Neural cell (in vitro differentiated cells): ENCODE measurements around the gene HPGD.

ENCODE experiments used
- CTCF ChIP-seq: fragments of 450-650 bp; IDR thresholded peaks from 2 replicates; pipeline ENCODE4 v1.5.1; 2014; ENCODE audit warnings: antibody characterized with exemption, mild to moderate bottlenecking, moderate library complexity; ENCODE audit not compliant: poor library complexity, severe bottlenecking
- EP300 ChIP-seq: fragments of 450-650 bp; conservative IDR thresholded peaks from 2 replicates; pipeline ENCODE4 v1.6.1; 2014; ENCODE audit warnings: antibody characterized with exemption, mild to moderate bottlenecking, moderate library complexity; ENCODE audit not compliant: poor library complexity, severe bottlenecking
- EZH2 ChIP-seq: fragments of 200-600, 300-800 bp; shearing (Covaris generic), sonication (generic); IDR thresholded peaks from 2 replicates; pipeline ENCODE4 v1.6.1; 2014; ENCODE audit warnings: antibody characterized with exemption, low read length, borderline replicate concordance, mild to moderate bottlenecking; ENCODE audit not compliant: insufficient read depth, poor library complexity, severe bottlenecking
- MXI1 ChIP-seq: fragments of 450-650 bp; conservative IDR thresholded peaks from 2 replicates; pipeline ENCODE4 v1.6.1; 2014; ENCODE audit warnings: antibody characterized with exemption, mild to moderate bottlenecking; ENCODE audit not compliant: poor library complexity, severe bottlenecking
- RAD21 ChIP-seq: fragments of 450-650 bp; conservative IDR thresholded peaks from 2 replicates; pipeline ENCODE4 v1.6.1; 2014; ENCODE audit warnings: antibody characterized with exemption, mild to moderate bottlenecking, moderate library complexity
- REST ChIP-seq: IDR thresholded peaks from 2 replicates; pipeline ENCODE4 v1.6.1; 2012; ENCODE audit warnings: borderline replicate concordance
- SMC3 ChIP-seq: fragments of 450-650 bp; conservative IDR thresholded peaks from 2 replicates; pipeline ENCODE4 v1.6.1; 2014; ENCODE audit warnings: antibody characterized with exemption, mild to moderate bottlenecking, moderate library complexity; ENCODE audit not compliant: poor library complexity
- TAF1 ChIP-seq: IDR thresholded peaks from 2 replicates; pipeline ENCODE4 v1.6.1; 2012; ENCODE audit warnings: low read depth

- no peak for TF ChIP-seq MXI1
- no peak for TF ChIP-seq RAD21
- TF ChIP-seq EZH2 = no peak
- TF ChIP-seq CTCF = no peak
- TF ChIP-seq SMC3 = no peak
- no peak for TF ChIP-seq TAF1
- no peak for TF ChIP-seq REST
- TF ChIP-seq EP300 = no peak
Measured at GRCh38 chr4:174526731-174527130, 4.4 kb upstream of the HPGD start.
